Lower lobe of right lung (tissue), 2 donors: ENCODE measurements around the gene HIPK2. TPM values are rescaled to one million over a fixed set of nuclear protein-coding genes. Genes with fewer than 3 reads are reported as not detected.

Source experiments
- ATAC-seq, 2 donors: fragments of 200-7000 bp; cut with Tn5 transposase; one replicate each; pipeline ENCODE4 v1.9.1; 2020 to 2022; ENCODE audit warnings: mild to moderate bottlenecking in 2 of 2, moderate library complexity in 2 of 2
- DNase-seq: peaks from one replicate; pipeline ENCODE4 v3.0.0-alpha.2; 2020
- H3K27ac ChIP-seq: fragments of 200-600 bp; one replicate; pipeline ENCODE4 v1.8.0; 2022
- H3K27me3 ChIP-seq: fragments of 200-600 bp; one replicate; pipeline ENCODE4 v1.8.0; 2022; ENCODE audit warnings: low read depth
- H3K36me3 ChIP-seq: fragments of 200-600 bp; one replicate; pipeline ENCODE4 v1.8.0; 2022; ENCODE audit warnings: mild to moderate bottlenecking
- H3K4me1 ChIP-seq: fragments of 200-600 bp; one replicate; pipeline ENCODE4 v1.8.0; 2022
- H3K4me3 ChIP-seq: fragments of 200-600 bp; one replicate; pipeline ENCODE4 v1.8.0; 2022; ENCODE audit warnings: mild to moderate bottlenecking
- H3K9me3 ChIP-seq: fragments of 200-600 bp; one replicate; pipeline ENCODE4 v1.8.0; 2022
- intact Hi-C: fragments of 100-400 bp; cut with DNase I; formaldehyde crosslinking; loops from one replicate; pipeline ENCODE4 v1.11.0; 2022
- total RNA-seq: library from RNA; stranded (reverse); fragmentation: NEBNext Ultra II Directional; extraction: Animal tissue kit (Norgen Biotek cat#: 25700); gene quantifications from one replicate; pipeline ENCODE4 v1.2.1, GENCODE V29; 2021
- TF ChIP-seq, protein P1 (sequence below): fragments of 200-600 bp; IDR thresholded peaks from one replicate; pipeline ENCODE4 v1.8.0; 2022; ENCODE audit warnings: antibody characterized with exemption, mild to moderate bottlenecking
- donor health status: DM: no; HTN: yes; CAD: no; lungs with severe emphysema.

HIPK2 gene
- total RNA-seq, 1 donor from 2014 or later = 81.0 TPM

GRCh38 chr7:139748941-139749340, 28.9 kb downstream of the HIPK2 start:
- Histone ChIP-seq H3K9me3 (no peaks in the 10 kb centered on the region), H3K27me3 (no peaks in the 10 kb centered on the region), H3K4me3 (no peak overlapping the region), H3K36me3 (peaks cover 7% of the 10 kb centered on the region), H3K27ac (no peak overlapping the region), H3K4me1 (peaks cover 70% of the 10 kb centered on the region)
- DNase-seq (no peak), ATAC-seq (peak; percentile 55)
- intact Hi-C loops = no loop called here
- TF ChIP-seq, protein P1, sequence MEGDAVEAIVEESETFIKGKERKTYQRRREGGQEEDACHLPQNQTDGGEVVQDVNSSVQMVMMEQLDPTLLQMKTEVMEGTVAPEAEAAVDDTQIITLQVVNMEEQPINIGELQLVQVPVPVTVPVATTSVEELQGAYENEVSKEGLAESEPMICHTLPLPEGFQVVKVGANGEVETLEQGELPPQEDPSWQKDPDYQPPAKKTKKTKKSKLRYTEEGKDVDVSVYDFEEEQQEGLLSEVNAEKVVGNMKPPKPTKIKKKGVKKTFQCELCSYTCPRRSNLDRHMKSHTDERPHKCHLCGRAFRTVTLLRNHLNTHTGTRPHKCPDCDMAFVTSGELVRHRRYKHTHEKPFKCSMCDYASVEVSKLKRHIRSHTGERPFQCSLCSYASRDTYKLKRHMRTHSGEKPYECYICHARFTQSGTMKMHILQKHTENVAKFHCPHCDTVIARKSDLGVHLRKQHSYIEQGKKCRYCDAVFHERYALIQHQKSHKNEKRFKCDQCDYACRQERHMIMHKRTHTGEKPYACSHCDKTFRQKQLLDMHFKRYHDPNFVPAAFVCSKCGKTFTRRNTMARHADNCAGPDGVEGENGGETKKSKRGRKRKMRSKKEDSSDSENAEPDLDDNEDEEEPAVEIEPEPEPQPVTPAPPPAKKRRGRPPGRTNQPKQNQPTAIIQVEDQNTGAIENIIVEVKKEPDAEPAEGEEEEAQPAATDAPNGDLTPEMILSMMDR = no peak

DNA sequence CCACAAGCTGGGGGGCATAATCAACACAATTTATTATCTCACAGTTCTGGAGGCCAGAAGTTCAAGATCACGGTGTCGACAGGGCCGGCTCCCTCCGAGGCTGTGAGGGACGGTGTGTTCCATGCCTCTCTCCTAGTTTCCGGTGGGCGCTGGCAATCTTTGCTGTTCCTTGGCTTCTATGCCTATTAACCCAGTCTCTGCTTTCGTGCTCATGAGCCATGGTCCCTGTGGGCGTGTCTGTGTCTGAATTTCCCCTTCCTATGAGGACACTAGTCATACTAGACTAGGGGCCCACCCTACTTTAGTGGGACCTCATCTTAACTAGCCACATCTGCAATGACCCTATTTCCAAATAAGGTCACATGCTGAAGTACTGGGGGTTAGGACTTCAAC, 29.4 kb downstream of the HIPK2 start:
- intact Hi-C loops = no loop called here
- TF ChIP-seq, protein P1 = no peak
- H3K4me3 ChIP-seq = no peak overlapping the region
- H3K9me3 ChIP-seq = no peaks in the 10 kb centered on the region
- H3K4me1 ChIP-seq = peaks cover 70% of the 10 kb centered on the region
- H3K27ac ChIP-seq = no peak overlapping the region
- H3K36me3 ChIP-seq = peaks cover 7% of the 10 kb centered on the region
- ATAC-seq = peak; percentile 51 to 62
- H3K27me3 ChIP-seq = no peaks in the 10 kb centered on the region
- no peak for DNase-seq

DNA sequence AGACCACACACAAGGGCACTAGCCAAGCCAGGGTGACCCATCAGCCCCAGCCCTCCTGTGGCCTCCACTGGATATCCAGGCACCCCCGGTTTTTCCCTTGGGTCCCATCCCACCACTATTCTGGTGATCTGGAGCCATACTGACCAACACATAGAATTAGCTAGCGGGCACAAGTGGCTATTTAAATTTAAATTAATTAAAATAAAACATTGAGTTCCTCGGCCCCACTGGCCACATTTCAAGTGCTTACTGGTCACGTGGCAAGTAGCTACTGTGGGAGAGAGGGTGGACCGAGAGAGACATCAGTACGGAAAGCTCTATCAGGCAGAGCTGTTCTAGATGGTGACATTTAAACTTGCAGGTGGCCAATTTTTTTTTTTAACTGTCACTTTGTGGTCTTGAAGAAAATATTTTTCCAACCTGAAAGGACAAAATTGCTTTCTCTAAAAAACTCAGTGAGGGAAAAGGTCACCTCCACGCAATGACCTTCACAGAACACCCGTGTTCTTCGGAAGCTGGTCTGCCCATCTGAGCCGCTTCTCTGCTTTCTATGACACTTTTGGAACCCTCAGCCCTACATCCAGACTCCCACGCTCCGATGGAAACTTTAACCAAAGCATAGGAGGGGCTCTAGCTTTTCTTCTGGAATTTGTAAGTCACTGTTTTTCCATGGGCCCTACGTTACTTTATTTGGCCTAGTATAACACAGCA, 30.0 kb downstream of the HIPK2 start:
- no peak overlapping the region for H3K27ac ChIP-seq
- intact Hi-C loops = no loop called here
- H3K4me3 ChIP-seq = no peak overlapping the region
- H3K4me1 ChIP-seq = peaks cover 72% of the 10 kb centered on the region
- DNase-seq (no peak), ATAC-seq (no peak)
- no peaks in the 10 kb centered on the region for H3K27me3 ChIP-seq
- TF ChIP-seq, protein P1 = no peak
- H3K9me3 ChIP-seq = no peaks in the 10 kb centered on the region
- peaks cover 7% of the 10 kb centered on the region for H3K36me3 ChIP-seq

DNA sequence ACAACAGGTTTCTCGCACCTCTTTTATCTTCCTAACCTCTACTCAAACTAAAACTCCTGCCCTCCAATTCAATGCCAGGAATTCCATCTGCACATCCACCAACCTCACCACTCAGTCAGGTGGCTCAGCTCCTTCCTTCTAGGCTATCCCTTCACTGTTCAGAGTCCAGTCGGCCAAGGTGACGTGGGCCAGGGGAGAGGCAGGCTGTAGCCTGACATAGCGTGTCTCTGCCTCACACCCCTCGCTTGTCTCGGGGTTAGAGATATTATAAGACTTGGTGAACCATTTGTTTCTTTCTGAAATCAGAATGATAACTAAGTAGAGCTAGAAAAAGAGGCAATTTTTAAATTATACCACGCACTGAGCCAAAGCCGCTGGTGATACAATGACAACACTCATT, 31.1 kb downstream of the HIPK2 start:
- no peak overlapping the region for H3K27ac ChIP-seq
- H3K36me3 ChIP-seq = peaks cover 7% of the 10 kb centered on the region
- intact Hi-C loops = no loop called here
- H3K27me3 ChIP-seq = no peaks in the 10 kb centered on the region
- DNase-seq (no peak), ATAC-seq (no peak)
- TF ChIP-seq, protein P1 = no peak
- H3K4me3 ChIP-seq = no peak overlapping the region
- H3K9me3 ChIP-seq = no peaks in the 10 kb centered on the region
- peaks cover 67% of the 10 kb centered on the region for H3K4me1 ChIP-seq

GRCh38 chr7:139745678-139746143, 32.1 kb downstream of the HIPK2 start:
- intact Hi-C loops = no loop called here
- DNase-seq (no peak), ATAC-seq (peak; percentile 4 to 16)
- H3K9me3 ChIP-seq = no peaks in the 10 kb centered on the region
- TF ChIP-seq, protein P1 = no peak
- H3K27ac ChIP-seq = no peak overlapping the region
- no peak overlapping the region for H3K4me3 ChIP-seq
- H3K36me3 ChIP-seq = peaks cover 7% of the 10 kb centered on the region
- H3K27me3 ChIP-seq = no peaks in the 10 kb centered on the region
- H3K4me1 ChIP-seq = peaks cover 75% of the 10 kb centered on the region
